NCI-H146 (cell line): ENCODE results near the gene MAST3.
"Not testable (repeated sequence)": the region's sequence is repeated elsewhere in the genome, so short reads cannot be mapped to it uniquely, and the experiment has no call there.

Experiments used
- DNase-seq: peaks from one replicate; lab custom pipeline; 2025; lab: John Stamatoyannopoulos, UW

MAST3 gene

DNA sequence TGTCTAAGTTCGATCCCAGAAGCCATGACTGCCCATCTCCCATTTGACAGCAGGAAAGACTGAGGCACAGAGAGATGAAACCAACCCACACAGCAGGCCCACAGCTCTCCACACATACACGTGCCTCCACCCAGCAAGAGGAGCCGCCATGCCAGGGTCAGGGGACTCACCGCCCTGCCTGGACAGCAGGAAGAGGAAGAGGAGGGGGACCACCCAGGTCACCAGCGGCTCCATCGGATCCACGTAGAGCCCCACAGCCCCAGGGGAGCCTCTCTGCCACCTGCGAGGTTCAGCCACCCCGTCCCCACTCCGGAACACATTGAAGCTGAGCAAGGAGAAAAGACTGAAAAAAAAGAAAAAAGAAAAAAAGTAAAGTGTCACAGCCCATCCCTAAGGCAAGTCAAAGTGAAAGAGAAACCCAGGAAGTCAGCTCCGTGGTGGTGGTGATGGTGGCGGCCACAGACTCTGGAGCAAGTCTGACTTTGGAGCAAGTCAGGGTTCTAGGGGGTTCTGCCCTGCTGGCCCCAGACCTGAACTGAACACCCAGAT, 10.9 kb upstream of the MAST3 start, which contains the start of gene IL12RB1:
Gene IL12RB1 (minus strand): TSS at position 345 of the 549 bp plus-strand sequence. CDS start 111 bp downstream, at position 234.
- DNase-seq, result no peak

DNA sequence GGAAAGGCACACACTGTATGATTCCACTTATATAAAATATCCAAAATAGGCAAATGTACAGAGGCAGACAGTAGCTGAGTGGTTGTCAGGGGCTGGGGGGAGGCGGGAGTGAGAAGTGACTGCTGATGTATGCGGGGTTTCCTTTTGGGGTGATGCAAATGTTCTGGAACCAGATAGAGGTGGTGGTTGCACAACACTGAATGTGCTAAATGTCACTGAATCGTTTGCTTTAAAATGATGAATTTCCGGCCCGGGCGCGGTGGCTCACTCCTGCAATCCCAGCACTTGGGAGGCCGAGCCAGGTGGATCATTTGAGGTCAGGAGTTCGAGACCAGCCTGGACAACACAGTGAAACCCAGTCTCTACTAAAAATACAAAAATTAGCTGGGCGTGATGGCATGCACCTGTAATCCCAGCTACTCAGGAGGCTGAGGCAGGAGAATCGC, 8.5 kb upstream of the MAST3 start:
- DNase-seq, result not testable (repeated sequence)

DNA sequence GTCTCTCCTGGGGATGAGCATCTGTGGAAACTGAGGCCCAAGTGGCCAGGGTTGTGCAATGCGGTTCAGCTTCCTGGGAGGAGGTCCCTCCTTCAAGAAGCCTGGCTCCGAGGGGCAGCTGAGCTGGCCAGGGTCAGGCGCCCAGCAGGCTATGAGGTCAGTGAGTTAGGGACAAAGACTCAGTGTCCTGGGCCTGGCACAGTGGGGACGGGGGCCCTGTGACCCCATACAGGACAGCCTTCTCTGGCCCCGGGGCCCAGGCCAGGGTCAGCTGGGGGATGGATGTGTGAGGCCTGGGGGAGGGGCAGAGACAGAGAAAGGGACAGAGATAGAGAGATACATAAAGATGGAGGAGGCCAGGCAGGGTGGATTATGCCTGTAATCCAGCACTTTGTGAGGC, 7.9 kb upstream of the MAST3 start:
- DNase-seq, result no peak

DNA sequence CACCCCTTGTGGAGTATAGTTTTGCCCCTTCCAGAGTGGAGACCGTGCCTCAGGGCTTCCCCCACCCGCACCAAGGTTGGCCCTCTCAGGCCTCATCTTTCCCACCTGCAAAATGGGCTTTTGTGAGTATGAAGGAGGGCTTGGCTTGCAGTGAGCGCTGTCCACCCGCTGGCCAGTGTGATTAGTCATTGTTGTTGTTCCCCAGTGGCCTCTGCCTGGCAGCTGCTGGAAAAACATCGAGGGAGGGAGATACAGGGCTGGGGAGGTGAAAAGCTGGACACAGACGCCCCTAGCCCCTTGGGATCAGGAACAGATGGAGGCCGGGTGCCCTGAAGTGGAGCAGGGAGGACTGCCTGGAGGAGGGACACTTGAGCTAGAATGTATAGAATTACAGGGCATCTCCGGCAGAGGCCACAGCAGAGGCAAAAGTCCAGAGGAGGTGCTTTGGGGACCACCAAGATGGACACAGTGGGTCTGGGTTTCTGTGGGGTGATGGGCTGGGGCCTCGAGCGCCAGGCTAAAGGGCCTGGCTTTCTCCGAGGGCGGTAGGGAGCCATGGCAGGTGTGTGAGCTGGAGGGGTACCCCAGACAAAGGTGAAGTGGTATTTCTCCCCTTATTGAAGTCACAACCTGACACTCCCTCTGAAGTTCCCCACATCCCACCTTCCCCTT, 6.9 kb upstream of the MAST3 start:
- DNase-seq, result no peak

DNA sequence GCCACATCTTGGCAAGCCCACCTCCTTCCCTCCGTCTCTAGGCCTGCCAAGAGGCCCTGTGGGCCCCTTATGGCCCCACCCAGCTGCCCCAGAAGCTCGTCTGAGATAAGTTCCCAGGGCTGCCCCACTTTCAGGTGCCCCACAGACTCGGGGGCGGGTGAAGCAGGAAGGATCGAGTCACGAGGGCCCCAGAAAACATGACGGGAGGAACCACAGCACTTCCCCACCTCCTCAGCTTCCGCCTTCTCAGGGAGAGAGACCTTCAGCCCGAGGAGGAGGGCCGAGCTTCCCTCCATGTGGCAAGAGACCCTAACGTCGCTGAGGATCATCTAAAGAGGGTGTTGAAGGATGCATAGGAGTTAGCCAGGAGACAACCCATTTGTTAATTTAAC, 6.4 kb upstream of the MAST3 start:
- no peak for DNase-seq

DNA sequence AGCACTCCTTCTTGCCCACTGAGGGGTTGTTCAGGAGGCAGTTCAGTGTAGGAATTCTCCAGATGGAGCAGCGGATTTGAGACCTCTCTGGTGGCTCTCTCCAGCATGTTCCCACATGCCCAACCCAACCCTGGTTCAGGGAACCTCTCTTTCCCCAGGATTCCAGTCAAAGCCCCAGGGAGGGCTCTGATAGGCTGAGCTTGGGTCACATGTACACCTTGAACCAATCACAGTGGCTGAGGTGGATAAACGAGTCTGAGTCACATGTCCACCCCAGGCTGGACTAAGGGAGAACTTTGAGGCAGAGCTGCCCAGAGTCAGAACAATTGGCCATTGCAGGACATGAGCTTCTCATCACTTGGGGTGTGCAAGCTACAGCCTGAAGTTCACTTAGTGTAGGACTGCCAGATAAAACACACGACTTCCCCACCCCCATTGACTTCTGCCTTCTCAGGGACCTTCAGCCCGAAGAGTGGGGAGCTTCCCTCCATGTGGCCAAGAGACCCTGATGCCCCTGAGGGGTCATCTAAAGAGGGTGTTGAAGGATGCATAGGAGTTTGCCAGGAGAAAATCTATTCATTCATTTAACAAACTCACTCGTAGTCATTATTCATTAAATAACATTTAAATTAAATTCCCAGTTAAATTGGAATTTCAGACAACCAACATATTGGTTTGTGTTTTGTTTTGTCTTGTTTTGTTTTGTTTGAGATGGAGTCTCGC, 4.0 kb upstream of the MAST3 start:
- no peak for DNase-seq

DNA sequence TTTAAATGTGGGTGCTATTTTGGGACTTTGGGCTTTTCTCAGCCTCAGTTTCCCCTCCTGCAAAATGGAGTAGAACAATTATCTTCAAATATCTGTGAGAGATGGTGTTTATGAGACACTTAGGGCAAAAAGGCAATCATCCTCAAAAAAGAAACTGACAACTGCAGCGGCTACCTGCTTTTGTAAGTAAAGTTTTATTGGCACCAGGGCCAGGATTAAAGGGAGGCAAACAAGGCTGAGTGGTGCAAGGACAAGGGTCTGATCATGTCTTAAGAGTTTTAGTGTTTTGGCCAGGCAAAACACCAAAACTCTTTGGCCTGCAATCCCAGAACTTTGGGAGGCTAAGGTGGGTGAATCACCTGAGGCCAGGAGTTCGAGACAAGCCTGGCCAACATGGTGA, 1.3 kb upstream of the MAST3 start:
- no peak for DNase-seq

DNA sequence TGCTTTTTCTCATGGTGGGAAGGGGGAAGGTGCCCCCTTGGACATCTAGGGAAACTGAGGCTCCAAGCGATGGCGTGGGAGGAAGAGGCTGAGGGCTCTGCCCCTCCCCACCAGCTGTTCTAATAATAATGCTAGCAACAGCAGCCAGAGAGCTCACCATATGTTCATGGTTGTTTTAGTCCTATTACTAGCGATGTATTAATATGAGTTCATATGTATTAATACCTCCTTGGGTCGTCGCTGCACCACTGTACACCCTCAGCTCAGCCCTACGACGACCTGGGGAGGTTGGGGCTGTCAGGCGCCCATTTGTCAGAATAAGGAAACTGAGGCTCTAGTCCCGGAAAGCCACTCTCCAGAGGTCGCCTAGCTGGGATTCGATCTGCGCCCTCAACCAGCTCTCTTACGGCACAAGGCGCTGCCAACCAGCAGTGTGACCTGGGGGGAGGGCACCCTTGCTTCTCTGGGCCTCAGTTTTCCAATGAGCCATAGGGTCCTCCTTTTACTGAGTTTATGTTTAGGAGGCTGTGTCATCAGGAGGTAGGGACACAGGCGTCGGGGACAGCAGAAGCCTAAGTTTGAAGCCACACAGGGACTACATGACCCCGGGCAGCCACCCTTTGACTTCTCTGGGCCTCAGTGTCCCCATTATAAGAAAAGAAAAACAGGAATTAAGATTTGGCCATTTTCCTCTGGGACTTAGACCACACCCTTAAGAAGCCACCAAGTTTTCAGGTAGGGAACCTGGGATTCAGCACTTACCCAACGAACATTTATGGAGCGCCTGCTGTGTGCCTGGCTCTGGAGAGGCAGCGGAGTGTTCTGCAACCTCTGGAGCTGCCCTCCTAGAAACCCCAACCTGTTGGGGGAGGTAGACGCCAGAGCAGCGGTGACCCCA, 664 bp downstream of the MAST3 start:
- no peak for DNase-seq

DNA sequence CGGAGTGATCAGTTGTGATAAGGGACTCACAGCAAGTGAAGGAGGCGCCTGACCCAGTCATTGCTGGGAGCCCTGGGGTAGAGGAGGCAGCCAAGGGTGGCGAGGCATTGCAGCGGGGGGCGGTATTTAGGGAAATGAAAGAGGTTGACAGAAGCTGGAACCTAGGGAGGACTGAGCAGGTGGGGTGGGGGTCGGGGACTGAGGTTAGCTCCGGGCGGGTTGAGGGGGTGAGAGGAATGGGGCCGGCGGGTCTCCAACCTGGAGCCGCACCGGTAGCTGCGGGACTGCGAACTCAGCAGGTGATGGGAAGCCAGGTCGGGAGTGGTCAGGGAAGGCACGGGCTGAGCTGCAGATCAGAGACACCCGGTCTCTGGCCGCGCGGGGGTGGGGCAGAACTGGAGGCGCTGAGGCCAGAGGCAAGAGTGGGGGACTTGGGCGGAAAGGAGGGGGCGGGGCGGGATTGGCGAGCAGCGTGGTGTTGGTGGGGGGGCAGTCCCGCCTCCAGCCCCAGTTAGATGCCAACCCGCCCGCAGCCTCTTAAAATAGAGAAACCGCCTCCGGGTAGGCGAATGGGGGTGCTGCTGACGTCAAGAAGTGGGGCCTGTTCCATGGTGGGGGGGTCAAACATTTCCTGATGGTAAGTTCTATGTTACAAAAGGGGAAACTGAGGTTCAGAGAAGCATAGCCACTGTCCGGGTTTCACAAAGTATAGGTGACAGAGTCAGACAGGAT, 1.5 kb downstream of the MAST3 start:
- DNase-seq, result no peak

DNA sequence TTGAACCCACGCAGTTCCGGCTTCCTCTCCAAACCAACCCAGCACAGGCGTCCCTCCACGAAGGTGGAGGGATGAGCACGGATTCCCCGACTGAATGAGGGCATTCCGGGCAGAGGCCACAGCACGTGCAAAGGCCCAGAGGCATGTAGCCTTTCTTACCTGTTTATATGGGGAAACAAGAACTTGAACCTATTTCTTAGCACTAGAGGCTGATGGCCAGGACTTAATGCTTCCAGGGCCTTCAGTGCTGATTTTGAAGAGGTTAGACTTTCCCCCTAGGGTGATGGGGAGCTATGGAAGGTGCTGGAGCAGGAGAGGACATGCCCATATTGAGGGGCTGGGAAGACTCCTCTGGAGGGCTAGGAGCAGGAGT, 2.0 kb downstream of the MAST3 start:
- no peak for DNase-seq

DNA sequence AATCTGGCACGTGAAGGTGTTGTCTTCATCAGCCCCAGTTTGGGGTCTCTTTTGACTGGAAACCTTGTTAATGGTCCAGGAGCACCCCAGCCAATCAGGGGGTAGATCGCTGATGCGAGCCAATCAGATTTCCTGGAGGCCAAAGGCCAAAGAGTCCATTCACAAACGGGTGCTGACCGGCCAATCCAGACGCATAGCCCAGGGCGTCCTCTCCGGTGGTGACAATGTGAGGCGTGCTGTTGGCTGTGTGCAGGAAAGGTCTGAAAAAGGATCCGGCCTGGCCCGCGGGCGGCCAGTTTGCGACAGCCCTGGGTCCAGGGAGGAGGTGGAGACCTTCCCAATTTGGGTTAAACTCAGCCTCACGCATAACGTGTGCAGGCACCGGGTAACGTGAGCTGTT, 3.1 kb downstream of the MAST3 start:
- peak; percentile 27 for DNase-seq

DNA sequence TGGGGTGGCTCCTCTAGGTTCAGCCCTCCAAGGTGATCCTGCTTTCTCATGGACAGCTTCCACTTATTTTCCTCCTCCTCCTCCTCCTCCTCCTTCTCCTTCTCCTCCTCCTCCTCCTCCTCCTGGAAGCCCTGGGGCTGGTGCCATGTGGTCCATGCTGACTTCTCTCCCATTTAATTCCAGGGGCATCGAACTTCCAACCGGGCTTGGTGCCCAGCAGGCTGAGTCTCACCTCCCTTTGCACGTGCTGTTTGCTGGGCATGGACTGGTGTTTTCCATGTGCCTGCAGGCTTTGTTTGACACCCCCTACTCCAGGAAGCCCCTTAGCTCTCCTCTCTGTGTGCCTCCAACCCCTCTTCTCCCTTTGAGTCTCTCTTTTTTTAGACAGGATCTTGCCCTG, 3.7 kb downstream of the MAST3 start:
- no peak for DNase-seq

DNA sequence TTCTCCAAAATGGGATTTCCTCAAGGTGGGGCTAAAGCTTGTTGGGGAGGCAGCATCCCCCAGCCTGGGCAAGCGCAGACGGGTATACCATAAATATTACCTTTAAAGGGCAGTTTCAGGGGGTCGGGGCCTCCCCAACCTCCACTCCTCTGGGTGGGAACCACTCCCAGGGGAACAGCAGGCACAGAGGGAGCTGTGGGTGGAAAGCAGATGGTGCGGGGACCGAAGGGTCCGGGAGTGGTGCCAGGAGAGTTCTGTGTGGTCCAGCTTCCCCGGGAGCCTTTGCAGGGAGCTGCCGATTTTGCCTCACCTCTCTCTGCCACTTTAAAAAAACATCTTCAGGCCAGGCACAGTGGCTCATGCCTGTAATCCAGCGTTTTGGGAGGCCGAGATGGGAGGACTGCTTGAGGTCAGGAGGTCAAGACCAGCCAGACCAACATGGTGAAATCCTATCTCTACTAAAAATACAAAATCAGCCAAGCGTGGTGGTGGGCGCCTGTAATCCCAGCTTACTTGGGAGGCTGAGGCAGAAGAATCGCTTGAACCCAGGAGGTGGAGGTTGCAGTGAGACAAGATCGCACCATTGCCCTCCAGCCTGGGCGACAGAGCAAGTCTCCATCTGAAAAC, 5.5 kb downstream of the MAST3 start:
- DNase-seq, result no peak

DNA sequence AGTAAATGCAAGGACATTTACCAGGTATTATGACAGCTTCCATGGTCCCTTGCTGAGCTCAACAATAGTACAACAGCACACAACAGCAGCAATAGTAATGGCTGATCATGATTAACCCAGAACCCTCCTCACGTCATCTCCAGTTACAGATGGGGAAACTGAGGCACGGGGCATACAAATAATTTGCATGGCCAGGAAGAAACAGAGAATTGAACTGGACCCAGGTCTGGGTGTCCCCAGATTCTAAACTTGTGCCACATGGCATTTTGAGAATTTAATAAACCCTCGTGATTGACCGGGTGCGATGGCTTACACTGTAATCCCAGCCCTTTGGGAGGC, 7.2 kb downstream of the MAST3 start:
- DNase-seq, result no peak

DNA sequence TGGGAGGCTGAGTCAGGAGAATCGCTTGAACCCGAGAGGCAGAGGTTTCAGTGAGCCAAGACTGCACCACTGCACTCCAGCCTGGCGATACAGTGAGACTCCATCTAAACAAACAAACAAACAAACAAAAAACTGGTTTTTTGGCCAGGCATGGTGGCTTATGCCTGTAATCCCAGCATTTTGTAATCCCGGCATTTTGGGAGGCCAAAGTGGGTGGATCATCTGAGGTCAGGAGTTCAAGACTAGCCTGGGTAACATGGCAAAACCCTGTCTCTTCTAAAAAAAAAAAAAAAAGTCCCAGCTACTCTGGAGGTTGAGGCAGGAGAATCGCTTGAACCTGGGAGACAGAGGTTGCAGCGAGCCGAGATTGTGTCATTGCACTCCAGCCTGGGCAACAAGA, 7.7 kb downstream of the MAST3 start:
- DNase-seq, result not testable (repeated sequence)

DNA sequence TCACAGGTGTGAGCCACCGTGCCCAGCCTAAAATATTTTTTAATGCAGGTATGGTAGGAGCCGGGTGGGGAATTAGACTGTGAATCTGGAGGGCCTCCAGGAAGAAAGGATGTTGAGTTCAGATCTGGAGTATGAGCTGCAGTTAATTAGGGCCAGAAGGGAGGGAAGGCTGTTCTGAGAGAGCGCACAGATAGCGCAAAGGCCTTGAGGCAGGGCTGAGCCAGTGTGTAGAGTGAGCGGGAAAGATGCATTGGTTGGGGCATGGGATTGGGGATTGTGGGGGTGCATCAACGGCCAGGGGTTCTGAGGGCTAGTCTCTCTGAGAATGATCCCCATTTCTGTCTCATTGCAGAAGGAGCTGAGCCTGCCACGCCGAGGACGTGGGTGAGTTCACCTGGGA, 9.7 kb downstream of the MAST3 start:
- no peak for DNase-seq

DNA sequence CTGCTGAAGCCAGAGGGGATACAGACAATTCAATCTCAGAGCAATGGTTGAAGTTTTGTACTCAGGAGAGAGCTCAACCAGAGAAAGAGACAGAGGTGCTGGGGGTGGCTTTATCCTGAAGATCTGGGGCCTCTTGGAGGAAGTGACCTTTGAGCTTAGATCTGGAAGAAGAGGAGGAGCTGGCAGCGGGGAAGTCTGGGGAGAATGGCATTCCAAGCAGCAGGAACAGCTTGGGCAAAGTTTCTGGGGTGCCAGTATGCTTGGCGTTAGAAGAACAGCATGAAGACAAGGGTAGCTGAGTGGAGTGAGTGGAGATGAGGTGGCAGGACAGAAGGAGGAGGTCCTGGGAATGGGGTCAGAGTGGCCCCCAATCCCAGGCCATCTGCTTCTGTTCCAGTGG, 11.3 kb downstream of the MAST3 start:
- DNase-seq, result no peak

DNA sequence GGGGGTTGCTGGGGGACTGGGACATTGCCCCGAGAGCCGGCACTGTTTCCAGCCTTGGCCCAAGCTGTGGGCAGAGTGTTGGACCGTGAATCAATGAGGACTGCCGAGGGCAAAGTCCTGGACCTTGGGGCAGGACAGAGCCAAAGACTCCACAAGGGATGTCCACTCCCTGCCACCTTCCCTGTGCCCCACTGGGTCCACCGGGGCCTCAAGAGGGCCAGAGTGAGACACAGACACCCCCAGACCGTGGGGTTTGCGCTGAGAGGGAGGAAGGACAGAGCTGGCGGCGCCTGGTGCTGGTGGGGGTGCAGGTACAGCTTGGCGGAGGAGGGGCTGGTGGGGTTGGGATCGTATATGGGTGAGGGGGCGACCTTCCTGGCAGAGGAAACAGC, 11.8 kb downstream of the MAST3 start:
- DNase-seq, result no peak

DNA sequence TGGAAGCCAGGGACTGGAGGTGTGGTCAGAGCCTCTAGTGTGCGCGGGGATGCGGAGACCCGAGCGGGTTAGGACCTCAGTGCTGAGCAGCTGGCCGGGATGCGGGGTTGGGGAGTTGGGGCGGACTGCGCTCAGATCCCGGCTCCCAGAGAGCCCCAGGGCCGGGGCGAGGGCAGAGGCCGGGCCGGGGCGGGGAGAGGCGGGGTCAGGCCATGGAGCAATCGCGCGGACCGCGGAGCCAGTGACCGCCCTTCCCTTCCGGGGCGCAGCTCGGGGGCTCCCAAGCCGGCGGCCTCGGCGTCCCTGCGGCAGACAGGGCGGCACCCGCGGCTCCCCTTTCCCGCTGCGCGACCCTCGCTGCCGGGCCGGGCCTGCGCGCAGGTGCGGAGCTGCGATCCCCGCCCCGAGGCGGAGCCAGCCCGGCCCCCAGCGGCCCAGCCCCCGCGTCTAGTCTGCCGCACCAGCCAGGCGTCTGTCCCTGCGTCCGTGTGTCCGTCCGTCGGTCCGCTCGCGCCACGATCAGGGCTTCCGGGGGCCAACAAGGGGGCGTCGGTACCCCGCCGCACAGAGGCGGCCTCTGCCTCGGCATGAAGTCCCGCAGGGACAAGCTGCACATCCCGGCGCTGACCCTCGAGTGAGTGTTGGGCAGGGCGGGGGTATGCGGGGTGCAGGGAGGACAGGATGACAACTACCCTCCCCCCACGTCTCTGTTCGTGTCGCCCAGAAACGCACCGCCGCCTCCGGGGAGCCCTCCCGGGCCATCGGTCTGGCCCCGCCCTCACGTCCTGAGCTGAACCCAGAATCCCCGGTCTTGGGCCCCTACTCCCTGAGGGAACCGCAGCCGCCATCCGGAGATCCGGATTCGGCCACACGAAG, 12.4 kb downstream of the MAST3 start:
- DNase-seq, result peak; percentile 49

DNA sequence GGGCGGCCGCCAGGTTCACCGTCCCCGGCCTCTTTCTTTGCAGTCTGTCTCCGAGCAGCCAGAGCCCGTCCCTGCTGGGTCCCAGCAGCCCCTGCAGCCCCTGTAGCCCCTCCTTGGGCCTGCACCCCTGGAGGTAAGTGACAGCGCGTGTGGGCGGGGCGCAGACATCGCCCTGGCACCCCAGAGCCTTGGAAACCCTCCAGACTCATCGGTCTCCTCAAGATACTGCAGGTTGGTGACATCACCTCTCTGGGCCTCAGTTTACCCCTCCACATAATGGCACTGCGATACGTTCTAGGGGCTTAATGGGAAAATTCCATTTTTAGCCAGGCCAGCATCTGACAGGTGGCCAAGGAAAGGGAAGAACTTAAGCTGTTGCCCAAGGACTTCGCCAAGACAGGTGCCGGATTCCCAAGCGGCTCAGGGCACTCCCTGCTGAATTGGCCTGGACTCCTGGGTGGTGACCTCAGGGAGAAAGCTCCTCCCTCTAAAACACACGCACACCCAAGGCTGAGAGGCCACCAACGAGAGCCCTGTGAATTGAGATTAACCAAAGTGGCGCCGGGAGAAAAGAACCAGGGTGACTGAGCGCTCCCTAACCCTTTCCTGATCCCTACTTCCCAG, 13.1 kb downstream of the MAST3 start:
- no peak for DNase-seq
